ENCODE results near the gene LDLRAD4.

LDLRAD4 gene

DNA sequence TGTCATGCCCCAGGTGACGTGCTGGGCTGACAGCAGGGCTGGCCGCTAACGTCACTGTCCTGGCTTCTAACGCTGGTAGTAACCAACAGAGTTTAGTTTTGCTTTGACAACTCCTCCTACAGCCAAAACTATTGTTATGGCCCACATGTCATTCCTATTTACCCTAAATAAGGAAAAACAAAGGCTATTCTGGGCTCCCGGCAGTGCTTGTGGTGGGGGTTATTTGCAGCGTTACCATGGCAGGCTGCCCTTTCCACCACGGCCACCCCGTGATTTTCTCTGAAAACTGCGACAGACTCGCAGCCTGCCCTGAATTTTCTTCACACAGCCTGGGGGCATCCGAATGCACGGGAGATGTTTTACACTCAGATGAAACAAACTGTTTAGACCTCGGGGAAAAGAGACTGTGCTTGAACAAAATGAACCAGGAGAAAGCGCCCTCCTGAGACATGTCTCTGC lies 392.6 kb downstream of the LDLRAD4 start:
- TF ChIP-seq, protein P1, sequence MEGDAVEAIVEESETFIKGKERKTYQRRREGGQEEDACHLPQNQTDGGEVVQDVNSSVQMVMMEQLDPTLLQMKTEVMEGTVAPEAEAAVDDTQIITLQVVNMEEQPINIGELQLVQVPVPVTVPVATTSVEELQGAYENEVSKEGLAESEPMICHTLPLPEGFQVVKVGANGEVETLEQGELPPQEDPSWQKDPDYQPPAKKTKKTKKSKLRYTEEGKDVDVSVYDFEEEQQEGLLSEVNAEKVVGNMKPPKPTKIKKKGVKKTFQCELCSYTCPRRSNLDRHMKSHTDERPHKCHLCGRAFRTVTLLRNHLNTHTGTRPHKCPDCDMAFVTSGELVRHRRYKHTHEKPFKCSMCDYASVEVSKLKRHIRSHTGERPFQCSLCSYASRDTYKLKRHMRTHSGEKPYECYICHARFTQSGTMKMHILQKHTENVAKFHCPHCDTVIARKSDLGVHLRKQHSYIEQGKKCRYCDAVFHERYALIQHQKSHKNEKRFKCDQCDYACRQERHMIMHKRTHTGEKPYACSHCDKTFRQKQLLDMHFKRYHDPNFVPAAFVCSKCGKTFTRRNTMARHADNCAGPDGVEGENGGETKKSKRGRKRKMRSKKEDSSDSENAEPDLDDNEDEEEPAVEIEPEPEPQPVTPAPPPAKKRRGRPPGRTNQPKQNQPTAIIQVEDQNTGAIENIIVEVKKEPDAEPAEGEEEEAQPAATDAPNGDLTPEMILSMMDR (IDR thresholded peaks at IDR 0.05): no peak

DNA sequence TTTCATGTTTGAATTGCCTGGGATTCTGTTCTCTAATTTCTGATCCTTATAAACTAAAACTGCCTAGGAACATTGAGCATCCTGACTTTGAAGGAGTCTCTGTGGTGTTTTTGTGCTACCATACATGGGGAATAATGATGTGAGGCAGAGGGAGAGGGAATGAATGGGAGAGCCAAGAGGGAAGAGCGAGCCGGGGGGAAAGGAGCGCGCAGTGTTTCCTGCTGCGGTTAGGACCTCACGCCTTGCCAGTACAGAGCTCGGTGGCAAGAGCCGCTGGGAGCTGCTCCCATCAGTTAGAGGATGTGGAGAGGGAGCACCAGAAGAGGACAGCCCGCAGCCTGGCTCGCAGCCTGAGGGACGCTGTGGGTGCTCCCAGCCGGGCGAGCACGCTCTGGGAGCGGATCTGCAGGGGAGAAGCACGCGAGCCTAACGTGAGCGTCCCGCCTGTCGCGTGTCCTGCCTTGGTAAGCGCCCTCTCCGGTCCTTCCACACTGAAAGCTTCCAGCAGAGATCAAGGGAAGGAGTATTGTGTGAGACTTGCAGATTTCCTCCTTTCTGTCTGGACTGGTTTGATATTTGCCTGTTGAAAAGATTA lies 393.1 kb downstream of the LDLRAD4 start:
- TF ChIP-seq, protein P1 (IDR thresholded peaks at IDR 0.05): no peak

- TF ChIP-seq, protein P1 (IDR thresholded peaks at IDR 0.05): no peak
Measured at GRCh38 chr18:13612196-13612997, 393.8 kb downstream of the LDLRAD4 start.

- TF ChIP-seq, protein P1 (IDR thresholded peaks at IDR 0.05): no peak
Measured at GRCh38 chr18:13613099-13613498, 394.5 kb downstream of the LDLRAD4 start.

DNA sequence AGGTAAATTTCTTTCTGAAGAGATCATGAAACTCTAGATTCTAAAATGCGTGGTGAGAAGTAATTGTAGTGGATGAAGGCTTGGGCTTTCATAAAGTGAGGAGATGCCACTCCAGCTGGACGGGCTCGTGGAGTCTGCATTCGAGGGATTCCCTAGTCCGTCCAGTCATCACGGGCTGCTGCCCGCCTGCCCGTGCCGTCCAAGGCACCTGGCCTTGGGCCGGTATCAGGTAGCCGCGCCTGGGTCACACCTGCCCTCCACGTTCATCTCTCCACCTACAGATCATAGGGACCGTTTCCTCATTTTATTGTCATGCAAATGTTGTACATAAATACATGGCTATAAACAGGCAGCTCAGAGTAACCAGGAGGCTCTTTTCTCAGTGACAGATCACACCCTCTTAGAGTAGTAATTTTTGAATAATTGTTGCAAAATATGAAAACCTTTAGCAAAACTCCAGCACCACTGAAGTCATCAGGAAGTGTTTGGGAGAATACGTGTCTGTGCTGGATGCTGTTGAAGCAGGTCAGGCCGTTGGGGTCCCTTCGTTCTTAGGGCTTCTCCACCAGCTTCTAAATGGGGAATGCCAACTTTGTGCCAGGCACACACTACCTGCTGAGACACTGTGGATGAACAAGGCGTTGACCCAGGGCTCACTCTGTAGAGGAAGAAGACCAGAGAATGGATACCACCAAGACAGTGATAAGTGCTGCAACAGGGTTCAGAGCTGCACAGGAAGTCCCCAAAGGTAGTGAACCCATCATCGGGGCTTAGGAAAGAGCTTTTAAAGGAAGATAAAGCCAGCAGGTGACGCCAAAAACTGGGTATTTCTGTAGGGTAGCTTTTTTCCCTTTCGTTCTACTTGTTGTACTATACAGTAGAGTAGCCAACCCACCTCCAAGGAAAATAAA lies 395.3 kb downstream of the LDLRAD4 start:
- TF ChIP-seq, protein P1 (IDR thresholded peaks at IDR 0.05): no peak

DNA sequence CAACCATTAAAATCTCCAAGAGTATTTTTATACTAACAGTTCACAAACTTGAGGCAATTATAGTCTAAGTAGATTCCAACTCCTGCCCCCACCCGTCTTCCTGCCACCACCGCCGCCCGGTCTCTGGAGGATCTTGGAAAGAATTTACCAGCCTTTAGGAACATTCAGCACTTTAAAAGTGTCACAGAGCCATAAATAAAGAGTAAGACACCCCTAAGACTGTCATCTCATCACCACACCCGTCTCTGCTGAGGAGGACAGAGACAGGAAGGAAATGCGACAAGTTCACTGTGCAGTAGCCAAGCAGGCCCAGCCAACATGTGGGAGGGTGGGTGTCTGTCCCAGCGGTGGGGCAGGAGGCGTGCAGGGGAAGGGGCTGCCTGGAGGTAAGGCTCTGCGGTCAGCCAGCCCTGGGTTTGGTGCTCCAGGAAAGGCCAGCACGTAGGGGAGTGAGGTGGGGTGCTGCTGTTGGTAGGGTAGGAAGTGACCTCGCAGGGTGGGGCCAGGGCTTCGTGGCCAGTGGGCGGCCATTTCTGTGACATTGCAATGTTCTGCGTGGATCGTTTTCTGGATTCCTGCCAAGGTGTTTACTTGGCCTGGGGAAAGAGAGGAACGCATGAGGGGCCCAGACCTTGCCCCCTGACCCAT lies 396.2 kb downstream of the LDLRAD4 start:
- TF ChIP-seq, protein P1 (IDR thresholded peaks at IDR 0.05): no peak

GRCh38 chr18:13615432-13615861 lies 396.9 kb downstream of the LDLRAD4 start:
- TF ChIP-seq, protein P1 (IDR thresholded peaks at IDR 0.05): no peak
